Superior temporal gyrus (tissue), 1 donor: Measurements from ENCODE around the gene KCNK6.

Experiments used
- DNase-seq: peaks from one replicate; pipeline ENCODE4 v3.0.0-alpha.2; 2016; ENCODE audit errors: extremely low spot score

The KCNK6 gene

GRCh38 chr19:38298821-38299680 is 20.6 kb upstream of the KCNK6 start:
- no peak for DNase-seq

DNA sequence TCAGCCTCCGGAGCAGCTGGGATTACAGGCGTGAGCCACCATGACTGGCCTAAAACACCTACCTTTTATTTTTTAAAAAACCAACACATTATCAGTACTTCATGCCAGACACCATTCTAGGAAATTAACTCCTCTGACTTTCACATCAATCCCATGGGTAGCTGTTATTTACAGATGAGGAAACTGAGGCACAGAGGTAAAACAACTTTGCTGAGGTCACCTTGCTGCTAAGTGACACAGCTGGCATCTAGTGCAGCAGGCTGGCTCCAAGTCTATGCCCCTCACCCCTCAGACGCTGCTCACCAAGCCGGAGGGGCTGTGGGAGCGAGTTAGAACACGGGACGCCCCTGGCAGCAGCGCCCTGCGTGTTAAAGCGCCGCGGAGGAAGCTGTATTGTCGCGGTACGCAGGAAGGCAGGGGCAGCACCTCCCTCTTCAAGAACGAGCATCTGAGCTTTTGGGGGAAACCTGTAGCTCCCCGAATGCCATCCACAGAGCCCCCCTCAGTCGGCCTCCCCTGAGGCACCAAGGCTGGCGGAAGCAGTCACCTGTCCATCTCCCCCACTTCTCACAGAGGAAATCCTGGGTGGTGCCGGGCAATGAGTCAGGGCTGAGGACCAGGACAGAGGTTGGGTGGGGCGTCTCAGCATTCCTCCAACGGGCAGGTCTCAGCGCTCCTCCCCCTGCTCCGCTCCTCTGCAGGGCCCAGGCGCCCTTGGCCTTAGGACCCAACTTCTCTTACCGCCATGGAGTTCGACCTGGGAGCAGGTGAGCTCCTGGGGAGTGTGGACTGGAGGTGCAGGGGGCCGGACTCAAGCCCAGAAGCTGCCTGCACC is 15.9 kb upstream of the KCNK6 start, which contains the start of gene C19orf33:
Gene C19orf33, plus strand, starts transcription at position 735 of the 835 bp plus-strand sequence. Its CDS starts 11 bp downstream, at position 746.
- DNase-seq, result no peak

DNA sequence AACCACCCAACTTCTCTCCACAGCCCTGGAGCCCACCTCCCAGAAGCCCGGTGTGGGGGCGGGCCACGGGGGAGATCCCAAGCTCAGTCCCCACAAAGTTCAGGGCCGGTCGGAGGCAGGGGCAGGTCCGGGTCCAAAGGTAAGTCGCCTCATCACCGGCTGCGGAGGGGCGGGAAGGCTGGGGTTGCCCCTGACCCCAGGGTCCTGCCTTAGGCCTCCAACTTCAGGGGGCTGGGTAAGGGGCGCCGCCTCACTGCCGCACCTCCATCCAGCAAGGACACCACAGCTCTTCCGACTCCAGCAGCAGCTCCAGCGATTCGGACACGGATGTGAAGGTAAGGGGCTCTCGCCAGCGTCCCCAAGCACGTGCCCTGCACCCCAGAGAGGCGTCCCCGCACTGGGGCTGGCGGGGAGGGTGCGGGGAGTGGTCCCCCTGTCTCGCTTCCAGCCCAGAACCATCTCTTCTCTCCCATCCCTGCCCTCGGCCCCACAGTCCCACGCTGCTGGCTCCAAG is 15.2 kb upstream of the KCNK6 start:
- no peak for DNase-seq

- no peak for DNase-seq
Observed at GRCh38 chr19:38304866-38305429, 14.7 kb upstream of the KCNK6 start.

GRCh38 chr19:38306236-38306635 is 13.4 kb upstream of the KCNK6 start:
- no peak for DNase-seq

DNA sequence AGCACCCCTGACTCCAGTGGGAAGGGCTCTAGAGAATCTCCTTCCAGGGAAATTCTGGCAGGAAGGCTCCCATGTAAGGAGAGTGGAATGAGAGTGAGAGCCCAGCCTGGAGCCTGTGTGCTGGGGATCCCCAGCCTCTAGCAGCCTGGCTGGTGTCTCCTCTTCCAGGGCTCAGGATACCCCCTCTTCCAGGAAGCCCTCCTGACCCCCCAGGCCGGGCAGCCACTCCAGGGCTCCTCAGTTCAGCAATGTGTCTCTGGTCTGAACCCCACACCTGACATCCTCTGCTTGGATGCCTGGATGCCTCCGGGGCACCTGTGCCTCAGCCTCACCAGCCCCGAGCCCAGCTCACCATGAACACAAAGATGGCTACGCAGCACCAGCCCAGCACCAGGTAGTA is 12.6 kb upstream of the KCNK6 start:
- no peak for DNase-seq

DNA sequence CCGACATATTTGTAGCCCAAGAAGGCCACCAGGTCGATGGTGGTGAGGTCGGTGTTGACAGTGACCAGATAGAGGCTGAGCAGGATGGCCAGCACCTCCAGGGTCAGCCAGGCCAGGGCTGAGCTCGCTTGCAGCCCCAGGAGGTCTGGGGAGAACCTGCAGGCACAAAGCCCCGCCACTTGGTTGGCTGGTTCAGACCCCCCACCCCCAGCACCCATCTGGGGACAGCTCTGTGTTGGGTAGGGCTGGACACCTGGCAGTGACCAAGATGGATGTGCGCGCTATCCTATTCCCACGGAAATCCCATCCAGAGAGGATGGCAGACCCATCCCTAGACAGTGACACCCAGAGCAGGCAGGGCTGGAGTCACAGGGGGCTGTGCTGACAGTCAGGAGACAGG is 12.0 kb upstream of the KCNK6 start:
- DNase-seq, result no peak

DNA sequence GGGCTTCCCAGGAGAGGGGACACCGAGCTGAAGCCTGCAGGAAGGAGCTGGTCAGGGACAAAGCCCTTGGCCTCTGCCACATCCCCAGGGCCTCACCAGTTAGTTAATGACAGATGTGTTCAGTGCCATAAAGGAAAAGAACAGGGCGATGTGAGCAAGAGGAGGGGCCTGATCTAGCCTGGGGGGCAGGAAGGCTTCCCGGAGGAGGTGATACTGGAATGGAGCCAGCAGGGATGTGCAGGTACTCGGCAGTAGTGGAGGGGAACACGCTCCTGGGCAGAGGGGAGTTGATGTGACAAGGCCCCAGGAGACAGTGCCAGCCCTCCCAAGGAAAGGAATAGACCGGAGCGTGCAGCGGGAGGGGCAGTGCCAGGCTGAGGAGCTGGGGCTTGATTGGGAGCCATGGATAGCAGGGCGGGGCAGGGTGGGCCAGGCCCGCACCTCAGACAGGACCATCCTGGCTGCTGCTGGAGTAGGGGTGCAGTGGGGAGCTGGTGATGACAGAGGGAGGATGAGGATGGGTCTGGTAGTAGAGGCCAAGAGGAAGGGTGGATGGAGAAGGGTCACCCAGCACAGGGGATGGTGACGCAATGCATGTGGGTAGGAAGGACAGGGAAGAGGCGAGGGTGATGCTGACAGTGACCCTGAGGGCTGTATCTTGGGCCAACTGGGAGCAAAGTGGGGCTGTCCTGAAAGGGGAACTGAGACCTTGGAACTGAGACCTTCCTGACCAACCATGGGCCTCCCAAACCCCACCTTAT is 11.5 kb upstream of the KCNK6 start:
- DNase-seq, result no peak

- DNase-seq, result no peak
Observed at GRCh38 chr19:38308926-38309614, 10.6 kb upstream of the KCNK6 start.

DNA sequence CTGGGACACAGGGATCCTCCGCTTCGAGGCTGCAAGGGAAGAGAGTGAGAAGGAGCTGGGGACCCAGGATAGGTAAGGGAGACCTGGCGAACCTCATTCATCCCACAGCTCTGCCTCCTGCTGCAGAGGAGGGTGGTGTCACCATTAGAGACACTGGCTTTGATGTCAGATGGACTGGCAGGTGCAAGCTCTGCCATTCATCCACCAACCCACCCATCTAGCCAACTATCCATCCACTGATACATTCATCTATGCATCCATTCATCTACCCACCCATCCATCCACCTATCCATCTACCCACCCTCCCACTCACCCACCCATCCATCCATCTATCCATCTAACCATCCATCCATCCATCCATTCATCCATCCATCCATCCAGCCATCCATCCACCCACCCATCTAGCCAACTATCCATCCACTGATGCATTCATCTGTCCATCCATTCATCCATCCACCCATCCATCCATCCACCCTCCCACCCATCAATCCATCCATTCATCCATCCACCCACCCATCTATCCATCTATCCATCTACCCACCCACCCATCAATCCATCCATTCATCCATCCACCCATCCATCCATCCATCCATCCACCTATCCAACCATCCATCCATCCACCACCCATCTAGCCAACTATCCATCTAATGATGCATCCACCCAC is 9.9 kb upstream of the KCNK6 start:
- DNase-seq, result no peak

DNA sequence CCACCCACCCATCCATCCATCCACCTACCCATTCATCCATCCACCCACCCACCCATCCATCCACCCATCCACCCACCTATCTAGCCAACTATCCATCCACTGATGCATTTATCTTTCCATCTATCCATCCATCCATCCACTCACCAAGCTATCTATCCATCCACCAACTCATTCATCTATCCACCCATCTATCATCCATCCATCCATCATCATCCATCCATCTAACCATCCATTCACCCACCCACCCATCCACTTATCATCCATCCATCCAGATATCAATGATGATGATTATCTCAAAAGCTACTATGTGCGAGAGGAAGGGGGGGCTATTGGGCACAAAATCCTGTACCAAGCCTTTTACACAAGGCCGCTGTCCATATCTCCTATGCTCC is 9.4 kb upstream of the KCNK6 start:
- no peak for DNase-seq

- no peak for DNase-seq
Observed at GRCh38 chr19:38310986-38311385, 8.7 kb upstream of the KCNK6 start.

GRCh38 chr19:38315657-38316476 is 3.8 kb upstream of the KCNK6 start, which contains the start of gene YIF1B:
YIF1B (minus strand) TSS chr19:38315947; CDS start chr19:38315917, 30 bp downstream.
- DNase-seq, result peak; percentile 96

DNA sequence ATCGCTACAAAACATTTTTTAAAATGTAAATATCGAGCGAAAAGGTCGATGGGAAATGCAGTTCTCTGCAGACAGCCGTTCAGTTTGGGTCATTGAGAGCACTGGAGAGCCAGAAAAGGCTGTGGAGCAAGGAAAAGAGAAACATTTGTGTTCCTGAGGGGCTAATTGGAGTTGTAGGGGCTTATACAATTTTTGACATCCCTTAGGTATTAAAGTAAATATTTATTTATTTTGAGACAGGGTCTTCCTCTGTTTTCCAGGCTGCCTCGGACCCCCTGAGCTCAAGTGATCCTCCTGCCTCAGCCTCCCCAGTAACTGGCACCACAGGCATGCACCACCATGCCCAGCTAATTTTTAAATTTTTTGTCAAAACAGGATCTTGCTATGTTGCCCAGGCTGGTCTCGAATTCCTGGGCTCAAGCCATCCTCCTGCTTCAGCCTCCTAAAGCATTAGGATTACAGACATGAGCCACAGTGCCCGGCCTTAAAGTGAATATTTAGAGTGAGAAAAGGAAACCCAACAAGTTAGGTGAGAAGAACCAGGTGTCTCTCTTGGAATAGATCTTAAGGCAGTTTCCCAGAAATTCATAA is 3.1 kb upstream of the KCNK6 start:
- peak; percentile 45 for DNase-seq

DNA sequence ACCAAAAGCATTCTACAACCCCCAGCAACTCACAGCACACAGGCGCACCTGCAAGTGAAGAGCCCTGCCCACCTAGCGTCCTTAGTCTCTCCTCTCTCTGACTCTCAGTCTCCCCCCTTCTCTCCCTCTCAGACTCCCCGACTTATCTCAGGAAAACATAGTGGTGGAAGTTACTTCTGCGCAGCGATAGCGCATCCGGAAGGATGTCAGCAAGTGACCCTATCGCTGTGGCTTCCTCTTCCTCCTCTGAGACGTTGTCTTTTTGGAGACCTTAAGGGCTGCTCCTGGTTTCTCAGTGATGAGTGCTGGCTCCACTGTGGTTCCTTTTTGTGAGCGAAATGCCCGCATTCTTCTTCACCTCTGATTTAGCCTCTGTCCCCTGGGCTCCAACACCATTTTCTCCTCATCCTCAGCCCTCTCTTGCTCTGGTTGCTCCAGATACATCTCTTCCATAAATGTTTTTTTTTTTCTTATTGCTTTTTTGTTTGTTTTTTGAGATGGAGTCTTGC is 2.5 kb upstream of the KCNK6 start:
- DNase-seq, result no peak

- DNase-seq, result no peak
Observed at GRCh38 chr19:38318660-38319059, 985 bp upstream of the KCNK6 start.

DNA sequence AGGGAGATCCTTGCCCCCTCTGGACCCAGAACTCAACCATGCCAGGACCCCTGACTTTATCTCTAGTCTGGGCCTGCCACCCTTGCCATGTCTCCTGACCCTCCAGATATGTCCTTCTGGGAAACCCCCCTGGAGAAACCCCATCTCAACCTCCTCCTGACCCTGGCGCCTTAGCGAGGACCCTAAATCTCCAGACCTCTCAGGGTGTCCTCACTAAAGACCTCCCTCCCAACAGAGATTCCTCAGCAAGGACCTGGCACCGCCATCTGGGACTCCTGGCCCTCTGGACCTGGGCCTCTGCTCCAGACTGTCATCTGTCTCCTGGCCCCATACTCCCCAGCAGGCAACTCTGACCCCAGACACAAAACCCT is 1.3 kb downstream of the KCNK6 start:
- DNase-seq, result no peak

DNA sequence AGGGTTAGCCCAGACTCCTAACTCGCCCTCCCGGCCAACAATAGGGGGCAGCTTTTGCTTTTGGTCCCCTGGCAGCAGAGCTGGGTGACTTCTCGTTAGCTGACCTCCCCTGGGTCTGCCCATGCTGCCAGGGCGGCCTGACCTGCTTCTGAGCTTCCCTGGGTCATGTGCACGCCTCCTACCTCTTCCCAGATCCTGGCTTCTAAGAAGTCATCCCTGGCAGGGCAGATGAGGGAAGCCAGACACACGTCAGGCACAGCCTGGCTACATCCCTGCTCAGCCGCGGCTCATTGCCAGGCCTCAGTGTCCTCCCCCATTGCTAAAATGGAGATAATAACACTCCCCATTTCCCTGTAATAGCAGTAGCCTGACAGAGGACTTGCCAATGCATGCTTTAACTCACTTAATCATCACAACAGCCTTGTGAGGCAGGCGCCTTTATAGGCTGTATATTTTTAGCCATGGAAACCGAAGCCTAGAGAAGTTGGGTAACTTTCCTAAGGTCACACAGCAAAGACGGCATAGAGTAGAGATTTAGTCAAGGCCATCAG is 2.1 kb downstream of the KCNK6 start:
- no peak for DNase-seq
